HFFc6 (cell line): ENCODE data around the gene CIROP. TPM values are rescaled to one million over a fixed set of nuclear protein-coding genes. Genes with fewer than 3 reads are reported as not detected.

Source experiments
- DNase-seq: peaks from one replicate; pipeline ENCODE4 v3.0.0-alpha.2; 2018
- H3K27ac Mint-ChIP-seq: 2 replicates; pipeline ENCODE4 v1.8.0; 2020; ENCODE audit warnings: mild to moderate bottlenecking, mixed read lengths
- H3K27me3 Mint-ChIP-seq: 2 replicates; pipeline ENCODE4 v1.8.0; 2021; ENCODE audit warnings: mild to moderate bottlenecking, moderate library complexity, mixed read lengths; ENCODE audit not compliant: insufficient read depth
- H3K36me3 Mint-ChIP-seq: 2 replicates; pipeline ENCODE4 v1.8.0; 2021; ENCODE audit warnings: low read depth, mixed read lengths
- H3K4me1 Mint-ChIP-seq: 2 replicates; pipeline ENCODE4 v1.8.0; 2020; ENCODE audit warnings: low read depth, mixed read lengths
- H3K4me3 Mint-ChIP-seq: 2 replicates; pipeline ENCODE4 v1.8.0; 2020; ENCODE audit warnings: mild to moderate bottlenecking, moderate library complexity, mixed read lengths
- H3K9me3 Mint-ChIP-seq: 2 replicates; pipeline ENCODE4 v1.8.0; 2020; ENCODE audit warnings: mild to moderate bottlenecking, mixed read lengths
- CTCF ChIP-seq: fragments of 200-600 bp; sonication (generic); IDR thresholded peaks from 2 replicates; pipeline ENCODE4 v1.5.0; 2021; ENCODE audit warnings: antibody characterized with exemption, mild to moderate bottlenecking
- total RNA-seq, 6 experiments: library from RNA; stranded (reverse); fragmentation: NEBNext Ultra II Directional; extraction: Animal tissue kit (Norgen Biotek cat#: 25700); gene quantifications; 2 replicates in 1 of 6; 3 replicates in 5 of 6; pipeline ENCODE4 v1.2.3, GENCODE V29; 2021

Gene CIROP
- total RNA-seq, 6 experiments from 2014 or later = not detected

GRCh38 chr14:23130871-23131270 lies 26.1 kb upstream of the CIROP start:
- peaks cover 11% of the 10 kb centered on the region for H3K36me3 Mint-ChIP-seq
- peaks cover 6% of the 10 kb centered on the region for H3K4me1 Mint-ChIP-seq
- no peak overlapping the region for H3K27ac Mint-ChIP-seq
- no peak for TF ChIP-seq CTCF
- no peaks in the 10 kb centered on the region; the same call in 1 of the 2 replicates for H3K27me3 Mint-ChIP-seq
- H3K4me3 Mint-ChIP-seq = no peak overlapping the region
- H3K9me3 Mint-ChIP-seq = no peaks in the 10 kb centered on the region
- no peak for DNase-seq

- H3K9me3 Mint-ChIP-seq = no peaks in the 10 kb centered on the region
These were observed 25.0 kb upstream of the CIROP start for GRCh38 chr14:23129759-23130316.

GRCh38 chr14:23128969-23129758 lies 24.4 kb upstream of the CIROP start:
- Mint-ChIP-seq H3K27ac (no peak overlapping the region), H3K4me1 (peaks cover 20% of the 10 kb centered on the region), H3K4me3 (no peak overlapping the region), H3K27me3 (no peaks in the 10 kb centered on the region; the same call in none of the 2 replicates), H3K9me3 (no peaks in the 10 kb centered on the region), H3K36me3 (peaks cover 11% of the 10 kb centered on the region)
- no peak for DNase-seq
- TF ChIP-seq CTCF = no peak

More at GRCh38 chr14:23129759-23130316, 25.0 kb upstream of the CIROP start:
- Mint-ChIP-seq H3K4me1 (peaks cover 13% of the 10 kb centered on the region), H3K27me3 (no peaks in the 10 kb centered on the region; the same call in 1 of the 2 replicates), H3K36me3 (peaks cover 11% of the 10 kb centered on the region), H3K4me3 (no peak overlapping the region), H3K27ac (no peak overlapping the region)
- TF ChIP-seq CTCF = no peak
- no peak for DNase-seq

GRCh38 chr14:23127861-23128260 lies 23.1 kb upstream of the CIROP start:
- Mint-ChIP-seq H3K27ac (no peak overlapping the region), H3K4me3 (no peak overlapping the region), H3K4me1 (peaks cover 30% of the 10 kb centered on the region), H3K9me3 (no peaks in the 10 kb centered on the region), H3K36me3 (peaks cover 11% of the 10 kb centered on the region), H3K27me3 (no peaks in the 10 kb centered on the region; the same call in none of the 2 replicates)
- no peak for TF ChIP-seq CTCF
- no peak for DNase-seq

- H3K4me1 Mint-ChIP-seq = peaks cover 36% of the 10 kb centered on the region
- no peak overlapping the region for H3K4me3 Mint-ChIP-seq
- H3K27ac Mint-ChIP-seq = no peak overlapping the region
- peaks cover 11% of the 10 kb centered on the region for H3K36me3 Mint-ChIP-seq
- no peaks in the 10 kb centered on the region for H3K9me3 Mint-ChIP-seq
- TF ChIP-seq CTCF = no peak
- H3K27me3 Mint-ChIP-seq = no peaks in the 10 kb centered on the region; the same call in none of the 2 replicates
- DNase-seq = no peak
These were observed 21.9 kb upstream of the CIROP start for GRCh38 chr14:23126548-23127278.
